ENCODE measurements around the gene TMEM201.

DNA sequence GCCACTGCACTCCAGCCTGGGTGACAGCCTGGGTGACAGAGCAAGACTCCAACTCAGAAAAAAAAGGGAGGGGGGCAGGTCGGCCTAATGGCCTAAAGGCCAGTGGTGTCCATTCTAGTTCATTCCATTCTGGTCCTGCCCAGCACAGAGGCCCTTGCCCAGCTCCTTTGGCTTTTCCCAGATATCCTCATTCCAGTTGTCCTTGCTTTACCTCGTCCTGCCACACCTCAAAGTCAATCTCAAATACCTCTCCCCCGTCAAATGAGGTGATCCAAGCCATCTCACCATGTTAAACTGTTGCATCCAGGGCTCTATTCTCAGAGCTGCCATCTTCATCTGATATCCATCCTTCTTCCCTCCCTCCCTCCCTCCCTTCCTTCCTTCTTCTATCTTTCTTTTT, 42.9 kb downstream of the TMEM201 start:
- TF ChIP-seq SUZ12 (IDR thresholded peaks at IDR 0.05; ENCODE audit: low read length) (no peak), KDM1A (IDR thresholded peaks at IDR 0.05; ENCODE audit: borderline replicate concordance, low read length) (no peak), POLR2AphosphoS5 (IDR thresholded peaks at IDR 0.05; ENCODE audit: low read depth, low read length) (no peak), CHD2 (IDR thresholded peaks at IDR 0.05; ENCODE audit: low read length) (no peak), NANOG (IDR thresholded peaks at IDR 0.05; ENCODE audit: insufficient read depth, low read depth, low read length, poor library complexity, severe bottlenecking) (no peak), POLR2A (IDR thresholded peaks at IDR 0.05; ENCODE audit: control extremely low read depth in 1 of 2, low read depth in 2 of 2, low read length in 2 of 2) (no peak), RFX5 (IDR thresholded peaks at IDR 0.05; ENCODE audit: borderline replicate concordance, low read depth, low read length) (no peak), ASH2L (IDR thresholded peaks at IDR 0.05; ENCODE audit: low read length) (no peak)
- TF ChIP-seq, protein P1, sequence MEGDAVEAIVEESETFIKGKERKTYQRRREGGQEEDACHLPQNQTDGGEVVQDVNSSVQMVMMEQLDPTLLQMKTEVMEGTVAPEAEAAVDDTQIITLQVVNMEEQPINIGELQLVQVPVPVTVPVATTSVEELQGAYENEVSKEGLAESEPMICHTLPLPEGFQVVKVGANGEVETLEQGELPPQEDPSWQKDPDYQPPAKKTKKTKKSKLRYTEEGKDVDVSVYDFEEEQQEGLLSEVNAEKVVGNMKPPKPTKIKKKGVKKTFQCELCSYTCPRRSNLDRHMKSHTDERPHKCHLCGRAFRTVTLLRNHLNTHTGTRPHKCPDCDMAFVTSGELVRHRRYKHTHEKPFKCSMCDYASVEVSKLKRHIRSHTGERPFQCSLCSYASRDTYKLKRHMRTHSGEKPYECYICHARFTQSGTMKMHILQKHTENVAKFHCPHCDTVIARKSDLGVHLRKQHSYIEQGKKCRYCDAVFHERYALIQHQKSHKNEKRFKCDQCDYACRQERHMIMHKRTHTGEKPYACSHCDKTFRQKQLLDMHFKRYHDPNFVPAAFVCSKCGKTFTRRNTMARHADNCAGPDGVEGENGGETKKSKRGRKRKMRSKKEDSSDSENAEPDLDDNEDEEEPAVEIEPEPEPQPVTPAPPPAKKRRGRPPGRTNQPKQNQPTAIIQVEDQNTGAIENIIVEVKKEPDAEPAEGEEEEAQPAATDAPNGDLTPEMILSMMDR (IDR thresholded peaks at IDR 0.05; ENCODE audit: control extremely low read depth in 1 of 3, insufficient read depth in 1 of 3, low read depth in 1 of 3, low read length in 3 of 3) = no peak
